GM12872 (cell line): Measurements from ENCODE around the gene P2RX4.

Source experiments
- CTCF ChIP-seq: IDR thresholded peaks from 3 replicates; pipeline ENCODE4 v1.5.1; 2011; ENCODE audit warnings: low read depth, mild to moderate bottlenecking, low read length, moderate library complexity; ENCODE audit not compliant: insufficient read depth

The P2RX4 gene

GRCh38 chr12:121228919-121229665 lies 19.2 kb downstream of the P2RX4 start:
- TF ChIP-seq CTCF: no peak

GRCh38 chr12:121229826-121230537 lies 20.1 kb downstream of the P2RX4 start:
- TF ChIP-seq CTCF: peak; percentile 89

GRCh38 chr12:121230538-121230907 lies 20.6 kb downstream of the P2RX4 start:
- no peak for TF ChIP-seq CTCF

- no peak for TF ChIP-seq CTCF
These were observed 22.2 kb downstream of the P2RX4 start for GRCh38 chr12:121232163-121232562.

- no peak for TF ChIP-seq CTCF
These were observed 23.2 kb downstream of the P2RX4 start for GRCh38 chr12:121232977-121233627.

GRCh38 chr12:121233628-121234020 lies 23.7 kb downstream of the P2RX4 start:
- no peak for TF ChIP-seq CTCF

- no peak for TF ChIP-seq CTCF
These were observed 26.8 kb downstream of the P2RX4 start for GRCh38 chr12:121236776-121237175.
